Panc1 (cell line): ENCODE data around the gene AP2B1. TPM values are rescaled to one million over a fixed set of nuclear protein-coding genes. Genes with fewer than 3 reads are reported as not detected.
A peak's percentile ranks its signal among the peaks of the same experiment; 100 is the strongest.

Experiments used
- ATAC-seq: fragments of 200-7000 bp; cut with Tn5 transposase; 2 replicates; pipeline ENCODE4 v1.9.1; 2020; ENCODE audit warnings: mild to moderate bottlenecking, moderate library complexity
- BruUV-seq: library from RNA; stranded (reverse); fragments of 400-500 nt; replicated peaks from 2 replicates; lab custom pipeline; 2021; lab: Mats Ljungman, UMichigan
- CTCF ChIA-PET: fragments of 300-600 bp; sonication (Branson Sonifier 250); formaldehyde crosslinking; loops from one replicate; lab custom pipeline; 2022; ENCODE audit warnings: antibody characterized with exemption; lab: Charles Lee
- POLR2A ChIA-PET: fragments of 300-600 bp; sonication (Branson Sonifier 250); formaldehyde crosslinking; loops from one replicate; lab custom pipeline; 2022; ENCODE audit warnings: antibody characterized with exemption; lab: Charles Lee
- DNase-seq: peaks from one replicate; pipeline ENCODE4 v3.0.0-alpha.2; 2010; ENCODE audit warnings: low read depth, low spot score
- H3K27ac ChIP-seq: 2 replicates; pipeline ENCODE4 v1.5.1; 2011; ENCODE audit warnings: mild to moderate bottlenecking, low read length, inconsistent platforms
- H3K27me3 ChIP-seq: fragments of 200-500 bp; sonication (Bioruptor generic); 2 replicates; pipeline ENCODE4 v1.6.0; 2014; ENCODE audit warnings: low read length, inconsistent platforms; ENCODE audit not compliant: control insufficient read depth, insufficient read depth
- H3K36me3 ChIP-seq: fragments of 200-500 bp; sonication (Bioruptor generic); 2 replicates; pipeline ENCODE4 v1.5.1; 2014; ENCODE audit warnings: inconsistent platforms, mild to moderate bottlenecking, low read length, moderate library complexity; ENCODE audit not compliant: control insufficient read depth, insufficient read depth
- H3K4me1 ChIP-seq: 2 replicates; pipeline ENCODE4 v1.5.1; 2011; ENCODE audit warnings: inconsistent platforms, mild to moderate bottlenecking, low read length, moderate library complexity; ENCODE audit not compliant: control insufficient read depth, insufficient read depth
- H3K4me3 ChIP-seq, 2 experiments: 2 replicates each; pipeline ENCODE4 v1.5.1; 2011 to 2012; ENCODE audit warnings: low read depth in 2 of 2, low read length in 2 of 2, mild to moderate bottlenecking in 2 of 2, inconsistent platforms in 1 of 2, moderate library complexity in 1 of 2
- H3K9me3 ChIP-seq: fragments of 200-500 bp; sonication (Bioruptor generic); 2 replicates; pipeline ENCODE4 v1.5.1; 2014; ENCODE audit warnings: low read depth, mild to moderate bottlenecking, inconsistent platforms, low read length, moderate library complexity; ENCODE audit not compliant: control insufficient read depth, insufficient read depth
- CTCF ChIP-seq: fragments of 450-650 bp; IDR thresholded peaks from 2 replicates; pipeline ENCODE4 v1.5.1; 2017; ENCODE audit warnings: mild to moderate bottlenecking
- POLR2AphosphoS5 ChIP-seq: IDR thresholded peaks from 2 replicates; pipeline ENCODE4 v1.6.1; 2012; ENCODE audit warnings: mild to moderate bottlenecking, low read depth, low read length, moderate library complexity
- SIN3A ChIP-seq: IDR thresholded peaks from 2 replicates; pipeline ENCODE4 v1.6.1; 2012; ENCODE audit warnings: low read depth, mild to moderate bottlenecking, low read length, moderate library complexity, borderline replicate concordance; ENCODE audit not compliant: insufficient read depth
- TCF7L2 ChIP-seq: IDR thresholded peaks from 2 replicates; pipeline ENCODE4 v1.6.1; 2011; ENCODE audit warnings: mild to moderate bottlenecking, low read depth, low read length, inconsistent platforms
- in situ Hi-C: cut with HindIII; loops from 2 replicates; pipeline ENCODE4 v1.10.0; 2016; ENCODE audit warnings: low sequenced_read_pairs, low pct_unique_long_range_greater_than_20kb
- intact Hi-C: fragments of 100-400 bp; cut with micrococcal nuclease; formaldehyde crosslinking; loops from one replicate; pipeline ENCODE4 v1.10.0; 2022; ENCODE audit not compliant: unreplicated experiment
- total RNA-seq: library from RNA; stranded (reverse); gene quantifications from one replicate; pipeline ENCODE4 v1.2.1, GENCODE V29; 2021; ENCODE audit not compliant: unreplicated experiment
- TF ChIP-seq, protein P1 (sequence below), 2 experiments: IDR thresholded peaks; 2 replicates each; pipeline ENCODE4 v1.6.1; 2011 to 2012; ENCODE audit warnings: low read depth in 2 of 2, control low read depth in 1 of 2, low read length in 1 of 2, mild to moderate bottlenecking in 1 of 2, moderate library complexity in 1 of 2; ENCODE audit not compliant: insufficient read depth in 1 of 2

AP2B1 gene
- total RNA-seq, 1 experiment from 2014 or later, result 446 TPM

GRCh38 chr17:35748341-35748841 is 161.3 kb downstream of the AP2B1 start:
- H3K36me3 ChIP-seq, result no peaks in the 10 kb centered on the region
- intact Hi-C loops (loop anchor here (5.0 kb wide), 2 partner anchors 136 to 191 kb away; no protein-coding TSS in a partner anchor), in situ Hi-C loops (no loop called here)
- peaks cover 4% of the 10 kb centered on the region for H3K27me3 ChIP-seq
- H3K9me3 ChIP-seq, result no peaks in the 10 kb centered on the region
- DNase-seq (no peak), ATAC-seq (peak; percentile 25)
- ChIA-PET CTCF (interaction anchor here (1.1 to 1.7 kb wide), 2 partner anchors 16 to 18 kb away, joined by 3 to 8 read pairs; no protein-coding TSS in a partner anchor), POLR2A (no interaction called here)
- no TSS peak for BruUV-seq
- TF ChIP-seq POLR2AphosphoS5 (no peak), TCF7L2 (no peak), SIN3A (no peak), CTCF (no peak)
- TF ChIP-seq, protein P1, sequence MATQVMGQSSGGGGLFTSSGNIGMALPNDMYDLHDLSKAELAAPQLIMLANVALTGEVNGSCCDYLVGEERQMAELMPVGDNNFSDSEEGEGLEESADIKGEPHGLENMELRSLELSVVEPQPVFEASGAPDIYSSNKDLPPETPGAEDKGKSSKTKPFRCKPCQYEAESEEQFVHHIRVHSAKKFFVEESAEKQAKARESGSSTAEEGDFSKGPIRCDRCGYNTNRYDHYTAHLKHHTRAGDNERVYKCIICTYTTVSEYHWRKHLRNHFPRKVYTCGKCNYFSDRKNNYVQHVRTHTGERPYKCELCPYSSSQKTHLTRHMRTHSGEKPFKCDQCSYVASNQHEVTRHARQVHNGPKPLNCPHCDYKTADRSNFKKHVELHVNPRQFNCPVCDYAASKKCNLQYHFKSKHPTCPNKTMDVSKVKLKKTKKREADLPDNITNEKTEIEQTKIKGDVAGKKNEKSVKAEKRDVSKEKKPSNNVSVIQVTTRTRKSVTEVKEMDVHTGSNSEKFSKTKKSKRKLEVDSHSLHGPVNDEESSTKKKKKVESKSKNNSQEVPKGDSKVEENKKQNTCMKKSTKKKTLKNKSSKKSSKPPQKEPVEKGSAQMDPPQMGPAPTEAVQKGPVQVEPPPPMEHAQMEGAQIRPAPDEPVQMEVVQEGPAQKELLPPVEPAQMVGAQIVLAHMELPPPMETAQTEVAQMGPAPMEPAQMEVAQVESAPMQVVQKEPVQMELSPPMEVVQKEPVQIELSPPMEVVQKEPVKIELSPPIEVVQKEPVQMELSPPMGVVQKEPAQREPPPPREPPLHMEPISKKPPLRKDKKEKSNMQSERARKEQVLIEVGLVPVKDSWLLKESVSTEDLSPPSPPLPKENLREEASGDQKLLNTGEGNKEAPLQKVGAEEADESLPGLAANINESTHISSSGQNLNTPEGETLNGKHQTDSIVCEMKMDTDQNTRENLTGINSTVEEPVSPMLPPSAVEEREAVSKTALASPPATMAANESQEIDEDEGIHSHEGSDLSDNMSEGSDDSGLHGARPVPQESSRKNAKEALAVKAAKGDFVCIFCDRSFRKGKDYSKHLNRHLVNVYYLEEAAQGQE (IDR thresholded peaks at IDR 0.05; ENCODE audit: insufficient read depth in 1 of 2, low read depth in 2 of 2, low read length in 1 of 2), result no peak
- no peak overlapping the region for H3K27ac ChIP-seq
- no peak overlapping the region for H3K4me3 ChIP-seq
- peaks cover 13% of the 10 kb centered on the region for H3K4me1 ChIP-seq

GRCh38 chr17:35748979-35749378 is 161.9 kb downstream of the AP2B1 start:
- Histone ChIP-seq H3K27ac (no peak overlapping the region), H3K4me3 (no peak overlapping the region), H3K4me1 (peaks cover 13% of the 10 kb centered on the region), H3K27me3 (peaks cover 4% of the 10 kb centered on the region), H3K36me3 (no peaks in the 10 kb centered on the region), H3K9me3 (no peaks in the 10 kb centered on the region)
- TF ChIP-seq, protein P1 (IDR thresholded peaks at IDR 0.05; ENCODE audit: insufficient read depth in 1 of 2, low read depth in 2 of 2, low read length in 1 of 2), result no peak
- in situ Hi-C loops, result no loop called here
- intact Hi-C loops, result loop anchor here (5.0 kb wide), 2 partner anchors 137 to 192 kb away; no protein-coding TSS in a partner anchor
- CTCF ChIA-PET, result interaction anchor here (0.9 kb wide), 1 partner anchor 78 kb away, joined by 3 read pairs; no protein-coding TSS in a partner anchor
- POLR2A ChIA-PET, result no interaction called here
- DNase-seq (no peak), ATAC-seq (no peak)
- BruUV-seq, result no TSS peak
